GM12878 (cell line): ENCODE data around the gene MISP3. TPM values are rescaled to one million over a fixed set of nuclear protein-coding genes. Genes with fewer than 3 reads are reported as not detected.

Experiments used
- ATAC-seq: fragments of 200-7000 bp; cut with Tn5 transposase; 3 replicates; pipeline ENCODE4 v1.9.1; 2020; ENCODE audit warnings: mild to moderate bottlenecking, moderate library complexity
- BruUV-seq: library from RNA; stranded (reverse); fragments of 400-500 nt; replicated peaks from 2 replicates; lab custom pipeline; 2021; lab: Mats Ljungman, UMichigan
- CTCF ChIA-PET: fragments of 300-600 bp; sonication (Branson Sonifier 250); formaldehyde crosslinking; extraction: SDS; loops from one replicate; lab custom pipeline; 2021; ENCODE audit warnings: inconsistent platforms; lab: Yijun Ruan, JAX
- POLR2A ChIA-PET: fragments of 350-600 bp; formaldehyde crosslinking; extraction: SDS; loops from one replicate; lab custom pipeline; 2021; ENCODE audit warnings: inconsistent platforms; lab: Charles Lee
- RAD21 ChIA-PET: fragments of 300-600 bp; sonication (Branson Sonifier 250); formaldehyde crosslinking; loops from one replicate; lab custom pipeline; 2023; ENCODE audit warnings: antibody characterized with exemption; ENCODE audit not compliant: unreplicated experiment; lab: Charles Lee
- SMC1A ChIA-PET: fragments of 300-600 bp; sonication (Branson Sonifier 250); formaldehyde crosslinking; loops from one replicate; lab custom pipeline; 2023; ENCODE audit not compliant: unreplicated experiment, uncharacterized antibody; lab: Charles Lee
- DNase-seq: peaks from one replicate; pipeline ENCODE4 v3.0.0-alpha.2; 2011; ENCODE audit warnings: low read depth, low spot score
- FAIRE-seq: peaks from 3 replicates; lab custom pipeline; 2011; peaks lifted over from hg19 to GRCh38; lab: Jason Lieb, UNC
- H2AFZ ChIP-seq: 2 replicates; pipeline ENCODE4 v1.6.0; 2011; ENCODE audit warnings: low read depth, low read length, control low read depth; ENCODE audit not compliant: control insufficient read depth
- H3K27ac ChIP-seq: 2 replicates; pipeline ENCODE4 v1.5.1; 2011; ENCODE audit warnings: control low read depth; ENCODE audit not compliant: control insufficient read depth, insufficient read depth
- H3K27me3 ChIP-seq, 2 experiments: replicated peaks in 1 of 2; 2 replicates each; pipeline versions ENCODE4 v1.6.0 to v1.6.1; 2011; ENCODE audit warnings: low read length in 1 of 2; ENCODE audit not compliant: control insufficient read depth in 2 of 2, insufficient read depth in 2 of 2
- H3K36me3 ChIP-seq, 2 experiments: 2 replicates each; pipeline ENCODE4 v1.5.1; 2011; ENCODE audit warnings: low read length in 1 of 2; ENCODE audit not compliant: control insufficient read depth in 2 of 2, insufficient read depth in 2 of 2
- H3K4me1 ChIP-seq: 2 replicates; pipeline ENCODE4 v1.6.1; 2011; ENCODE audit warnings: mild to moderate bottlenecking, low read length, moderate library complexity, mixed read lengths; ENCODE audit not compliant: control insufficient read depth, insufficient read depth
- H3K4me2 ChIP-seq: 2 replicates; pipeline ENCODE4 v1.6.0; 2011; ENCODE audit warnings: control low read depth; ENCODE audit not compliant: control insufficient read depth, insufficient read depth
- H3K4me3 ChIP-seq: fragments of 200-600 bp; sonication (generic); 2 replicates; pipeline ENCODE4 v1.5.1; 2016
- H3K79me2 ChIP-seq: 2 replicates; pipeline ENCODE4 v1.6.0; 2011; ENCODE audit warnings: low read length; ENCODE audit not compliant: control insufficient read depth, insufficient read depth
- H3K9ac ChIP-seq: 2 replicates; pipeline ENCODE4 v1.8.0; 2011; ENCODE audit warnings: low read length, control low read depth, mixed read lengths; ENCODE audit not compliant: control insufficient read depth, insufficient read depth
- H3K9me3 ChIP-seq: replicated peaks from 3 replicates; pipeline ENCODE4 v1.5.1; 2011; ENCODE audit warnings: mild to moderate bottlenecking, low read length; ENCODE audit not compliant: control insufficient read depth, insufficient read depth
- H4K20me1 ChIP-seq: 2 replicates; pipeline ENCODE4 v1.6.0; 2011; ENCODE audit not compliant: control insufficient read depth, insufficient read depth
- BACH1 ChIP-seq: fragments of 450-650 bp; IDR thresholded peaks from 2 replicates; pipeline ENCODE4 v1.6.1; 2017; ENCODE audit warnings: mild to moderate bottlenecking, borderline replicate concordance
- BHLHE40 ChIP-seq, 2 experiments: fragments of 450-650 bp in 1 of 2; IDR thresholded peaks; 2 replicates each; pipeline ENCODE4 v1.6.1; 2011 to 2017; ENCODE audit warnings: low read depth in 2 of 2, borderline replicate concordance in 1 of 2, improper control_type of control experiment in 1 of 2, low read length in 1 of 2, mild to moderate bottlenecking in 1 of 2
- DPF2 ChIP-seq: fragments of 450-650 bp; IDR thresholded peaks from 2 replicates; pipeline ENCODE4 v1.6.1; 2017; ENCODE audit warnings: mild to moderate bottlenecking
- EGR1 ChIP-seq, 2 experiments: IDR thresholded peaks; 1 replicate in 1 of 2; 2 replicates in 1 of 2; pipeline ENCODE4 v1.6.1; 2011 to 2012; ENCODE audit warnings: low read depth in 2 of 2, low read length in 2 of 2, borderline replicate concordance in 1 of 2, mild to moderate bottlenecking in 1 of 2, moderate library complexity in 1 of 2
- GATAD2B ChIP-seq: fragments of 450-650 bp; conservative IDR thresholded peaks from 2 replicates; pipeline ENCODE4 v1.6.1; 2017; ENCODE audit warnings: low read depth, mild to moderate bottlenecking, moderate library complexity
- IKZF1 ChIP-seq: fragments of 450-650 bp; conservative IDR thresholded peaks from 2 replicates; pipeline ENCODE4 v1.6.1; 2017; ENCODE audit warnings: antibody characterized with exemption, mild to moderate bottlenecking
- LARP7 ChIP-seq: fragments of 450-650 bp; IDR thresholded peaks from 2 replicates; pipeline ENCODE4 v1.6.1; 2017; ENCODE audit warnings: mild to moderate bottlenecking
- RAD51 ChIP-seq: fragments of 450-650 bp; IDR thresholded peaks from 2 replicates; pipeline ENCODE4 v1.6.1; 2016; ENCODE audit warnings: moderate library complexity, mild to moderate bottlenecking, inconsistent platforms
- RB1 ChIP-seq: fragments of 450-650 bp; formaldehyde crosslinking; IDR thresholded peaks from 2 replicates; pipeline ENCODE4 v1.6.1; 2017; ENCODE audit warnings: mild to moderate bottlenecking, borderline replicate concordance
- SIN3A ChIP-seq: IDR thresholded peaks from 2 replicates; pipeline ENCODE4 v1.6.1; 2012; ENCODE audit warnings: low read depth, low read length, improper control_type of control experiment
- SMARCA5 ChIP-seq: fragments of 450-650 bp; IDR thresholded peaks from 2 replicates; pipeline ENCODE4 v1.6.1; 2017; ENCODE audit warnings: mild to moderate bottlenecking
- SREBF1 ChIP-seq: IDR thresholded peaks from 2 replicates; pipeline ENCODE4 v1.6.1; 2012; ENCODE audit warnings: mild to moderate bottlenecking, low read length
- YY1 ChIP-seq: IDR thresholded peaks from 2 replicates; pipeline ENCODE4 v1.6.1; 2011; ENCODE audit warnings: low read depth, mild to moderate bottlenecking, low read length
- ZNF217 ChIP-seq: fragments of 450-650 bp; IDR thresholded peaks from 2 replicates; pipeline ENCODE4 v1.6.1; 2017; ENCODE audit warnings: antibody characterized with exemption, mild to moderate bottlenecking
- ZSCAN29 ChIP-seq: fragments of 450-650 bp; IDR thresholded peaks from 2 replicates; pipeline ENCODE4 v1.6.1; 2017; ENCODE audit warnings: mild to moderate bottlenecking, moderate library complexity
- WGBS: methylation state at CpG from one replicate; pipeline ENCODE4 v1.1.6; 2016; ENCODE audit warnings: low lambda C conversion rate; ENCODE audit not compliant: insufficient replicate concordance, insufficient coverage; ENCODE audit errors: missing lambda C conversion rate; 5-methylcytosine and 5-hydroxymethylcytosine counted together
- in situ Hi-C: fragments of 300-500 bp; cut with MboI; formaldehyde crosslinking; loops from 9 replicates; pipeline ENCODE4 v1.14.3; 2018; ENCODE audit warnings: mixed read lengths
- intact Hi-C: fragments of 100-400 bp; cut with micrococcal nuclease; formaldehyde crosslinking; loops from one replicate; pipeline ENCODE4 v1.14.2; 2022; ENCODE audit not compliant: unreplicated experiment
- polyA plus RNA-seq, 11 experiments: library from polyadenylated mRNA; depleted of rRNA in 4 of 11; unstranded in 6 of 11; stranded (reverse) in 5 of 11; fragments of >200 nt; fragmentation: Nextera tagmentation in 4 of 11; fragmentation: Illumina TruSeq in 1 of 11; extraction: Ambion mirVana in 4 of 11; extraction: Trizol in 1 of 11; gene quantifications; 1 replicate in 1 of 11; 2 replicates in 10 of 11; pipeline versions ENCODE4 v1.2.1 to v1.2.3, GENCODE V29; 2011 to 2016; ENCODE audit warnings: inconsistent platforms in 2 of 11, missing spikeins in 2 of 11, low read depth in 1 of 11
- total RNA-seq, 4 experiments: library from RNA; depleted of rRNA in 3 of 4; stranded (reverse); fragments of >200 nt in 3 of 4; fragmentation: Illumina TruSeq in 1 of 4; extraction: Trizol in 1 of 4; gene quantifications; 2 replicates each; pipeline versions ENCODE4 v1.2.1 to v1.2.3, GENCODE V29; 2013 to 2021
- TF ChIP-seq, protein P1 (sequence below): fragments of 450-650 bp; formaldehyde crosslinking; IDR thresholded peaks from 2 replicates; pipeline ENCODE4 v1.5.0; 2022; ENCODE audit warnings: mild to moderate bottlenecking, missing genetic modification characterization
- TF ChIP-seq, protein P2 (sequence below): fragments of 450-650 bp; conservative IDR thresholded peaks from 2 replicates; pipeline ENCODE4 v1.6.1; 2017; ENCODE audit warnings: mild to moderate bottlenecking, moderate library complexity

MISP3 gene
- total and polyA plus RNA-seq, 10 of the 15 experiments (the other 5 are each of a cell fraction or from before 2014, with no cell fraction given): 0.07 to 1.4 (median 0.64) TPM

- in situ Hi-C loops: no loop called here
- Histone ChIP-seq H3K9ac (peak overlapping the region; percentile 52), H3K4me3 (peak overlapping the region; percentile 55), H3K27ac (no peak overlapping the region; the same call in 1 of the 2 replicates), H3K27me3 (no peaks in the 10 kb centered on the region), H3K4me2 (peak overlapping the region; percentile 85), H3K36me3 (peaks cover 3 to 5% of the 10 kb centered on the region in 2 experiments; a peak in 3 of 4 replicates), H3K9me3 (peaks cover 2% of the 10 kb centered on the region; the same call in 1 of the 3 replicates), H2AFZ (peak overlapping the region; percentile 48), H3K4me1 (peaks cover 7% of the 10 kb centered on the region; the same call in 1 of the 2 replicates), H4K20me1 (no peaks in the 10 kb centered on the region), H3K79me2 (peaks cover 6% of the 10 kb centered on the region)
- BruUV-seq: no TSS peak
- intact Hi-C loops: no loop called here
- ATAC-seq (peak; percentile 19), DNase-seq (no peak), FAIRE-seq (no peak)
- TF ChIP-seq ZNF217: peak; percentile 47; the same call in 1 of the 2 replicates
- TF ChIP-seq SREBF1: no peak
- TF ChIP-seq GATAD2B: peak; percentile 53
- TF ChIP-seq IKZF1: peak; percentile 78
- 0 out of 2 replicates have a peak, but pooled peaks have one; percentile 29 for TF ChIP-seq BACH1
- peak; percentile 10; the same call in 1 of the 2 replicates for TF ChIP-seq YY1
- TF ChIP-seq RB1: peak; percentile 35; the same call in 1 of the 2 replicates
- peak; percentile 14 to 88; a peak in 3 of 4 replicates for TF ChIP-seq BHLHE40 (IDR thresholded peaks at IDR 0.05; ENCODE audit: borderline replicate concordance in 1 of 2, low read depth in 2 of 2, low read length in 1 of 2)
- TF ChIP-seq RAD51: no peak
- peak; percentile 45 for TF ChIP-seq DPF2
- TF ChIP-seq EGR1 (IDR thresholded peaks at IDR 0.05; ENCODE audit: borderline replicate concordance in 1 of 2, low read depth in 2 of 2, low read length in 2 of 2): 0 out of 3 replicates have a peak, but pooled peaks of 1 of the 2 experiments have one; percentile 37
- peak; percentile 43; the same call in 1 of the 2 replicates for TF ChIP-seq LARP7
- TF ChIP-seq SIN3A: no peak
- TF ChIP-seq, protein P1, sequence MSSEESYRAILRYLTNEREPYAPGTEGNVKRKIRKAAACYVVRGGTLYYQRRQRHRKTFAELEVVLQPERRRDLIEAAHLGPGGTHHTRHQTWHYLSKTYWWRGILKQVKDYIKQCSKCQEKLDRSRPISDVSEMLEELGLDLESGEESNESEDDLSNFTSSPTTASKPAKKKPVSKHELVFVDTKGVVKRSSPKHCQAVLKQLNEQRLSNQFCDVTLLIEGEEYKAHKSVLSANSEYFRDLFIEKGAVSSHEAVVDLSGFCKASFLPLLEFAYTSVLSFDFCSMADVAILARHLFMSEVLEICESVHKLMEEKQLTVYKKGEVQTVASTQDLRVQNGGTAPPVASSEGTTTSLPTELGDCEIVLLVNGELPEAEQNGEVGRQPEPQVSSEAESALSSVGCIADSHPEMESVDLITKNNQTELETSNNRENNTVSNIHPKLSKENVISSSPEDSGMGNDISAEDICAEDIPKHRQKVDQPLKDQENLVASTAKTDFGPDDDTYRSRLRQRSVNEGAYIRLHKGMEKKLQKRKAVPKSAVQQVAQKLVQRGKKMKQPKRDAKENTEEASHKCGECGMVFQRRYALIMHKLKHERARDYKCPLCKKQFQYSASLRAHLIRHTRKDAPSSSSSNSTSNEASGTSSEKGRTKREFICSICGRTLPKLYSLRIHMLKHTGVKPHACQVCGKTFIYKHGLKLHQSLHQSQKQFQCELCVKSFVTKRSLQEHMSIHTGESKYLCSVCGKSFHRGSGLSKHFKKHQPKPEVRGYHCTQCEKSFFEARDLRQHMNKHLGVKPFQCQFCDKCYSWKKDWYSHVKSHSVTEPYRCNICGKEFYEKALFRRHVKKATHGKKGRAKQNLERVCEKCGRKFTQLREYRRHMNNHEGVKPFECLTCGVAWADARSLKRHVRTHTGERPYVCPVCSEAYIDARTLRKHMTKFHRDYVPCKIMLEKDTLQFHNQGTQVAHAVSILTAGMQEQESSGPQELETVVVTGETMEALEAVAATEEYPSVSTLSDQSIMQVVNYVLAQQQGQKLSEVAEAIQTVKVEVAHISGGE: no peak
- TF ChIP-seq SMARCA5: 0 out of 2 replicates have a peak, but pooled peaks have one; percentile 16
- TF ChIP-seq, protein P2, sequence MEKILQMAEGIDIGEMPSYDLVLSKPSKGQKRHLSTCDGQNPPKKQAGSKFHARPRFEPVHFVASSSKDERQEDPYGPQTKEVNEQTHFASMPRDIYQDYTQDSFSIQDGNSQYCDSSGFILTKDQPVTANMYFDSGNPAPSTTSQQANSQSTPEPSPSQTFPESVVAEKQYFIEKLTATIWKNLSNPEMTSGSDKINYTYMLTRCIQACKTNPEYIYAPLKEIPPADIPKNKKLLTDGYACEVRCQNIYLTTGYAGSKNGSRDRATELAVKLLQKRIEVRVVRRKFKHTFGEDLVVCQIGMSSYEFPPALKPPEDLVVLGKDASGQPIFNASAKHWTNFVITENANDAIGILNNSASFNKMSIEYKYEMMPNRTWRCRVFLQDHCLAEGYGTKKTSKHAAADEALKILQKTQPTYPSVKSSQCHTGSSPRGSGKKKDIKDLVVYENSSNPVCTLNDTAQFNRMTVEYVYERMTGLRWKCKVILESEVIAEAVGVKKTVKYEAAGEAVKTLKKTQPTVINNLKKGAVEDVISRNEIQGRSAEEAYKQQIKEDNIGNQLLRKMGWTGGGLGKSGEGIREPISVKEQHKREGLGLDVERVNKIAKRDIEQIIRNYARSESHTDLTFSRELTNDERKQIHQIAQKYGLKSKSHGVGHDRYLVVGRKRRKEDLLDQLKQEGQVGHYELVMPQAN: peak; percentile 31; the same call in 1 of the 2 replicates
- TF ChIP-seq ZSCAN29: 0 out of 2 replicates have a peak, but pooled peaks have one; percentile 37
- POLR2A ChIA-PET: interaction anchor here (1.0 to 1.2 kb wide), 2 partner anchors 9 to 13 kb away, joined by 4 to 5 read pairs; no protein-coding TSS in a partner anchor
- RAD21 ChIA-PET: no interaction called here
- SMC1A ChIA-PET: interaction anchor here (1.0 kb wide), 1 partner anchor 47 kb away, joined by 3 read pairs; the partner anchor contains the start of gene ASF1B
- 1% methylated on average over 77 of the region's 142 CpGs for WGBS
- CTCF ChIA-PET: interaction anchor here (1.0 kb wide), 2 partner anchors 210 to 228 kb away, joined by 3 read pairs; no protein-coding TSS in a partner anchor
These were observed 17.3 kb downstream of the MISP3 start for GRCh38 chr19:14089662-14090508.
